Measurements from ENCODE around the gene SLC5A3.

SLC5A3 gene

DNA sequence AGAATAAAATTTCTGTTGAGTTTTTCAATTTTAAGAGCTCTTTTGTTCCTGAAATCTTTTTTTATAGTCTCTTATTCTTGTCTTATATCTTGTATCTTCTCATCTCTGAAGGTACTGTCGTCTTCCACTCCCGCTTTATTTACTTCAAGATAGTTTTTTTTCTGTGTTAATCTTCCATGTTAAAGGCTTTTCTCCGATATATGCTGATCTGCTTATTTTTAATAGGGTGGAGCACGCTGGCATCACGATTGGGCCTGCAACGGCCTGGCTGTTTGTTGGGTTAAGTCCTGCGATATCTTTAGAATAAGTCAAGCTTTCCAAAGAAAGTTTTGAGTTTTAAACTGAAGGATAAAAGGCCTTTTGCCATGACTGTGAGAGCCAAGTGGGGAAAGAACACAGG is 35.7 kb downstream of the SLC5A3 start:
- DNase-seq: no peak
- H2AK5ac ChIP-seq (ENCODE audit: low read length): no peak overlapping the region
- peaks cover 24% of the 10 kb centered on the region for H3K79me1 ChIP-seq (ENCODE audit: low read length)
- no peaks in the 10 kb centered on the region for H3K36me3 ChIP-seq (ENCODE audit: control insufficient read depth, insufficient read depth, low read length)
- no peak overlapping the region for H3K9ac ChIP-seq (ENCODE audit: low read length)
- H3K4ac ChIP-seq (ENCODE audit: low read depth, low read length): no peak overlapping the region
- H3K79me2 ChIP-seq (ENCODE audit: control insufficient read depth, insufficient read depth, low read length): peaks cover 26% of the 10 kb centered on the region
- peaks cover 8% of the 10 kb centered on the region for H3K4me1 ChIP-seq (ENCODE audit: control insufficient read depth, low read depth, low read length)
- no peaks in the 10 kb centered on the region for H3K27me3 ChIP-seq (ENCODE audit: insufficient read depth, low read length, poor library complexity)
- peak overlapping the region; percentile 39 for H4K8ac ChIP-seq (ENCODE audit: low read depth, low read length)
- H2BK5ac ChIP-seq (ENCODE audit: low read length): no peak overlapping the region
- no peak overlapping the region for H2BK120ac ChIP-seq (ENCODE audit: low read depth, low read length)
- no peak overlapping the region for H4K5ac ChIP-seq (ENCODE audit: low read length)
- no peak overlapping the region for H3K4me3 ChIP-seq (ENCODE audit: low read length)
- H3K4me2 ChIP-seq (ENCODE audit: low read length): no peak overlapping the region
- no peak overlapping the region for H3K27ac ChIP-seq (ENCODE audit: low read depth, low read length)
- no peak overlapping the region for H3K23ac ChIP-seq (ENCODE audit: low read length)
- no CpG with 5 or more reads among the region's 7 CpGs for WGBS (ENCODE audit: extremely low coverage, insufficient coverage, low lambda C conversion rate)
- no peak overlapping the region for H2BK15ac ChIP-seq (replicated peaks; ENCODE audit: low read depth)
- no peak overlapping the region for H3K56ac ChIP-seq (ENCODE audit: low read length)
- H3K18ac ChIP-seq (ENCODE audit: low read length): no peak overlapping the region

DNA sequence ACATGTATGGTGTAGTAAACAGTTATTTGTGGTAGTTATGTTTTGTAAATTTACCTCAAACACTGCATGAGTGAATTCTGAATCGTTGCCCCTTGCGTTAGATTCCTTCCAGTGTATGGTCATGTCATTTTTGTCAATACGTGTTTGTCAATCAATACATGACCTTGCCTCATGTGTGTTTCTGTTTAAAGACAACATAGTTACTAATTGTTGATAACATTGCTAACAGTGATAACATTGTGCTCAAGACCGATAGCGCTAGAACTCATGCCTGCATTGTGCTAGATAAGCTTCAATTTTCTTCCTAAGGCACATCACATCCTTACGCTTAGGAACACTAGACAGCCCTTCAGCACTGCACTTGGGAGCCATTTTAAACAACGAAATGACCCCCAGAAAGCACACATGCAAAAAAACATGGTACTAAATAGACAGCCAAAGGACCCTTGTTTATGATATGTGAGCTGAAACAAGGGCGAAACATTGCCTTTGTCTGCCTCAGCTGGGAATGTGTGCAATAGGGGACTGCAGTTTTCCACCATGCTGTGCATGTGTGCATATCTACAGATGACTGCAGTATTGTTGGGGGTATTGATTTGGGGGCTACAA is 37.3 kb downstream of the SLC5A3 start:
- Histone ChIP-seq H3K4me1 (ENCODE audit: control insufficient read depth, low read depth, low read length) (peaks cover 10% of the 10 kb centered on the region), H3K4me3 (ENCODE audit: low read length) (no peak overlapping the region), H2AK5ac (ENCODE audit: low read length) (no peak overlapping the region), H3K27me3 (ENCODE audit: insufficient read depth, low read length, poor library complexity) (no peaks in the 10 kb centered on the region), H2BK5ac (ENCODE audit: low read length) (no peak overlapping the region), H3K18ac (ENCODE audit: low read length) (no peak overlapping the region), H3K23ac (ENCODE audit: low read length) (no peak overlapping the region), H4K5ac (ENCODE audit: low read length) (no peak overlapping the region), H4K8ac (ENCODE audit: low read depth, low read length) (no peak overlapping the region), H3K36me3 (ENCODE audit: control insufficient read depth, insufficient read depth, low read length) (no peaks in the 10 kb centered on the region), H2BK15ac (replicated peaks; ENCODE audit: low read depth) (no peak overlapping the region), H3K4ac (ENCODE audit: low read depth, low read length) (no peak overlapping the region), H3K9ac (ENCODE audit: low read length) (no peak overlapping the region), H3K27ac (ENCODE audit: low read depth, low read length) (no peak overlapping the region), H3K79me1 (ENCODE audit: low read length) (peaks cover 25% of the 10 kb centered on the region), H3K56ac (ENCODE audit: low read length) (no peak overlapping the region), H2BK120ac (ENCODE audit: low read depth, low read length) (no peak overlapping the region), H3K4me2 (ENCODE audit: low read length) (no peak overlapping the region), H3K79me2 (ENCODE audit: control insufficient read depth, insufficient read depth, low read length) (peaks cover 32% of the 10 kb centered on the region)
- DNase-seq: no peak
- WGBS (ENCODE audit: extremely low coverage, insufficient coverage, low lambda C conversion rate): no CpG with 5 or more reads among the region's 8 CpGs

- Histone ChIP-seq H3K9ac (ENCODE audit: low read length) (no peak overlapping the region), H3K36me3 (ENCODE audit: control insufficient read depth, insufficient read depth, low read length) (no peaks in the 10 kb centered on the region), H2BK15ac (replicated peaks; ENCODE audit: low read depth) (no peak overlapping the region), H4K8ac (ENCODE audit: low read depth, low read length) (no peak overlapping the region), H2AK5ac (ENCODE audit: low read length) (no peak overlapping the region), H3K79me1 (ENCODE audit: low read length) (peaks cover 32% of the 10 kb centered on the region), H2BK120ac (ENCODE audit: low read depth, low read length) (no peak overlapping the region), H3K79me2 (ENCODE audit: control insufficient read depth, insufficient read depth, low read length) (peaks cover 36% of the 10 kb centered on the region), H3K4me2 (ENCODE audit: low read length) (no peak overlapping the region), H3K56ac (ENCODE audit: low read length) (no peak overlapping the region), H3K4me3 (ENCODE audit: low read length) (no peak overlapping the region), H3K27ac (ENCODE audit: low read depth, low read length) (no peak overlapping the region), H4K5ac (ENCODE audit: low read length) (no peak overlapping the region), H3K4ac (ENCODE audit: low read depth, low read length) (no peak overlapping the region), H3K4me1 (ENCODE audit: control insufficient read depth, low read depth, low read length) (peaks cover 10% of the 10 kb centered on the region), H3K27me3 (ENCODE audit: insufficient read depth, low read length, poor library complexity) (no peaks in the 10 kb centered on the region), H3K23ac (ENCODE audit: low read length) (no peak overlapping the region), H2BK5ac (ENCODE audit: low read length) (no peak overlapping the region), H3K18ac (ENCODE audit: low read length) (no peak overlapping the region)
- no peak for DNase-seq
- no CpG with 5 or more reads among the region's 6 CpGs for WGBS (ENCODE audit: extremely low coverage, insufficient coverage, low lambda C conversion rate)
These were observed 39.1 kb downstream of the SLC5A3 start for GRCh38 chr21:34112316-34113033.

DNA sequence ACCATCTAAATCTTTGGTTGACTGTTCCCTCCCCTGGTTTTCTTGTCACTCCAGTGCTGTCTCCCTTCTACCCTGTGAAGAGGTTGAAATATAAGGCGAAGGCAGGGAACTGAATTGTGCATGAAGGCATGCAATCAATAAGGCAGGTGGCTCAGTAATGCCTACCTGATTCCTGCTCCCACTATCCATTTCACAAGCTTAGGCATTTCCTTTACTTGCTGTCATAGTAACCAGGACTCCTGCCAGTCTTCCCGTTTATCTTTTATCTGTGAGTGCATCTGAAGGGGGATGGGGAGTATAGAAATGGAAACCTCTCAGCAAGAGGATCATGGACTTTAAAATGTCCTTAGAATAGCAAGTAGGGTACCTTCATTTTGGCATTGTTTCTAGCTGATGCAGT is 40.5 kb downstream of the SLC5A3 start:
- Histone ChIP-seq H2BK120ac (ENCODE audit: low read depth, low read length) (no peak overlapping the region), H4K8ac (ENCODE audit: low read depth, low read length) (no peak overlapping the region), H3K4ac (ENCODE audit: low read depth, low read length) (no peak overlapping the region), H2BK5ac (ENCODE audit: low read length) (no peak overlapping the region), H3K18ac (ENCODE audit: low read length) (no peak overlapping the region), H3K9ac (ENCODE audit: low read length) (no peak overlapping the region), H4K5ac (ENCODE audit: low read length) (no peak overlapping the region), H3K79me1 (ENCODE audit: low read length) (peaks cover 29% of the 10 kb centered on the region), H3K27ac (ENCODE audit: low read depth, low read length) (no peak overlapping the region), H3K56ac (ENCODE audit: low read length) (no peak overlapping the region), H3K4me1 (ENCODE audit: control insufficient read depth, low read depth, low read length) (peaks cover 10% of the 10 kb centered on the region), H3K4me3 (ENCODE audit: low read length) (no peak overlapping the region), H3K79me2 (ENCODE audit: control insufficient read depth, insufficient read depth, low read length) (peaks cover 33% of the 10 kb centered on the region), H3K27me3 (ENCODE audit: insufficient read depth, low read length, poor library complexity) (no peaks in the 10 kb centered on the region), H3K36me3 (ENCODE audit: control insufficient read depth, insufficient read depth, low read length) (no peaks in the 10 kb centered on the region), H2BK15ac (replicated peaks; ENCODE audit: low read depth) (no peak overlapping the region), H3K4me2 (ENCODE audit: low read length) (no peak overlapping the region), H3K23ac (ENCODE audit: low read length) (no peak overlapping the region), H2AK5ac (ENCODE audit: low read length) (no peak overlapping the region)
- DNase-seq: peak; percentile 78
- no CpG with 5 or more reads among the region's 2 CpGs for whole genome bisulfite sequencing (ENCODE audit: extremely low coverage, insufficient coverage, low lambda C conversion rate)

- H3K23ac ChIP-seq (ENCODE audit: low read length): no peak overlapping the region
- peaks cover 36% of the 10 kb centered on the region for H3K79me2 ChIP-seq (ENCODE audit: control insufficient read depth, insufficient read depth, low read length)
- WGBS (ENCODE audit: extremely low coverage, insufficient coverage, low lambda C conversion rate): no CpG with 5 or more reads among the region's 1 CpG
- H3K9ac ChIP-seq (ENCODE audit: low read length): no peak overlapping the region
- H3K4me3 ChIP-seq (ENCODE audit: low read length): no peak overlapping the region
- DNase-seq: no peak
- H3K79me1 ChIP-seq (ENCODE audit: low read length): peaks cover 35% of the 10 kb centered on the region
- no peak overlapping the region for H3K18ac ChIP-seq (ENCODE audit: low read length)
- H3K4me2 ChIP-seq (ENCODE audit: low read length): no peak overlapping the region
- no peaks in the 10 kb centered on the region for H3K27me3 ChIP-seq (ENCODE audit: insufficient read depth, low read length, poor library complexity)
- no peak overlapping the region for H3K4ac ChIP-seq (ENCODE audit: low read depth, low read length)
- H4K5ac ChIP-seq (ENCODE audit: low read length): no peak overlapping the region
- no peak overlapping the region for H3K56ac ChIP-seq (ENCODE audit: low read length)
- H2AK5ac ChIP-seq (ENCODE audit: low read length): no peak overlapping the region
- H2BK5ac ChIP-seq (ENCODE audit: low read length): no peak overlapping the region
- H2BK120ac ChIP-seq (ENCODE audit: low read depth, low read length): no peak overlapping the region
- no peak overlapping the region for H2BK15ac ChIP-seq (replicated peaks; ENCODE audit: low read depth)
- H3K36me3 ChIP-seq (ENCODE audit: control insufficient read depth, insufficient read depth, low read length): no peaks in the 10 kb centered on the region
- H3K4me1 ChIP-seq (ENCODE audit: control insufficient read depth, low read depth, low read length): peaks cover 10% of the 10 kb centered on the region
- no peak overlapping the region for H3K27ac ChIP-seq (ENCODE audit: low read depth, low read length)
- H4K8ac ChIP-seq (ENCODE audit: low read depth, low read length): no peak overlapping the region
These were observed 41.8 kb downstream of the SLC5A3 start for GRCh38 chr21:34115160-34115559.
